Activated CD8-positive, alpha-beta memory T cell treated with anti-CD3 and anti-CD28 coated beads, Interleukin-2, amount 50 U/mL, for 1 hour (primary cell): ENCODE data around the gene RGS19.

Experiments used
- DNase-seq: peaks from one replicate; pipeline ENCODE4 v3.0.0-alpha.2; 2020; ENCODE audit errors: extremely low read depth

The RGS19 gene

GRCh38 chr20:64077541-64077875, 1.8 kb downstream of the RGS19 start:
- no peak for DNase-seq

- no peak for DNase-seq
Measured at GRCh38 chr20:64077094-64077493, 2.2 kb downstream of the RGS19 start.

GRCh38 chr20:64076061-64076997, 3.0 kb downstream of the RGS19 start:
- DNase-seq, result no peak

GRCh38 chr20:64075556-64075955, 3.8 kb downstream of the RGS19 start:
- no peak for DNase-seq

- DNase-seq, result no peak
Measured at GRCh38 chr20:64074963-64075362, 4.4 kb downstream of the RGS19 start.

GRCh38 chr20:64074184-64074789, 5.0 kb downstream of the RGS19 start:
- DNase-seq, result no peak

GRCh38 chr20:64073476-64074183, 5.7 kb downstream of the RGS19 start:
- DNase-seq, result no peak

GRCh38 chr20:64072498-64073063, 6.7 kb downstream of the RGS19 start:
- DNase-seq, result no peak

- DNase-seq, result no peak
Measured at GRCh38 chr20:64071341-64072332, 7.7 kb downstream of the RGS19 start.

- DNase-seq, result no peak
Measured at GRCh38 chr20:64070244-64070993, 8.9 kb downstream of the RGS19 start.

GRCh38 chr20:64069614-64070243, 9.6 kb downstream of the RGS19 start:
- no peak for DNase-seq

- no peak for DNase-seq
Measured at GRCh38 chr20:64069209-64069613, 10.1 kb downstream of the RGS19 start.

GRCh38 chr20:64068386-64069208, 10.7 kb downstream of the RGS19 start:
- no peak for DNase-seq

GRCh38 chr20:64067733-64068307, 11.5 kb downstream of the RGS19 start:
- no peak for DNase-seq

GRCh38 chr20:64067005-64067632, 12.2 kb downstream of the RGS19 start:
- DNase-seq, result no peak

GRCh38 chr20:64065974-64066343, 13.4 kb downstream of the RGS19 start:
- no peak for DNase-seq

- DNase-seq, result no peak
Measured at GRCh38 chr20:64065062-64065973, 14.0 kb downstream of the RGS19 start.
